HepG2 (cell line): ENCODE measurements around the gene CAMK2D. TPM values are rescaled to one million over a fixed set of nuclear protein-coding genes. Genes with fewer than 3 reads are reported as not detected.

Experiments used
- ATAC-seq: fragments of 200-7000 bp; cut with Tn5 transposase; 3 replicates; pipeline ENCODE4 v1.9.1; 2020; ENCODE audit warnings: mild to moderate bottlenecking, moderate library complexity
- BruUV-seq: library from RNA; stranded (reverse); fragments of 400-500 nt; replicated peaks from 2 replicates; lab custom pipeline; 2021; lab: Mats Ljungman, UMichigan
- CTCF ChIA-PET: fragments of 300-600 bp; formaldehyde crosslinking; extraction: SDS; loops from one replicate; lab custom pipeline; 2021; ENCODE audit warnings: low total read pairs, inconsistent platforms, low intra/inter-chr PET ratio; lab: Yijun Ruan, JAX
- POLR2A ChIA-PET: fragments of 350-600 bp; sonication (Branson Sonifier 250); formaldehyde crosslinking; loops from one replicate; lab custom pipeline; 2020; ENCODE audit warnings: antibody characterized with exemption, inconsistent platforms; lab: Yijun Ruan, JAX
- DNase-seq: peaks from one replicate; pipeline ENCODE4 v3.0.0-alpha.2; 2015; ENCODE audit warnings: low spot score
- FAIRE-seq: peaks from 3 replicates; lab custom pipeline; 2011; peaks lifted over from hg19 to GRCh38; lab: Jason Lieb, UNC
- H2AFZ ChIP-seq: one replicate; pipeline ENCODE4 v1.6.1; 2011; ENCODE audit warnings: low read length, inconsistent platforms
- H3K27ac ChIP-seq: fragments of 300-600 bp; 3 replicates; pipeline ENCODE4 v1.8.0; 2011; ENCODE audit warnings: mixed run types, mild to moderate bottlenecking, mixed read lengths, low read length, inconsistent platforms; ENCODE audit not compliant: insufficient read depth; ENCODE audit errors: extremely low read length
- H3K27me3 ChIP-seq, 2 experiments: fragments of 200-600 bp in 1 of 2; 2 replicates in 1 of 2; 3 replicates in 1 of 2; pipeline versions ENCODE4 v1.6.0 to v1.8.0; 2011; ENCODE audit warnings: low read length in 2 of 2, mild to moderate bottlenecking in 2 of 2, moderate library complexity in 2 of 2, inconsistent platforms in 1 of 2; ENCODE audit not compliant: insufficient read depth in 2 of 2, control insufficient read depth in 1 of 2
- H3K36me3 ChIP-seq, 2 experiments: fragments of 200-600 bp in 1 of 2; replicated peaks in 1 of 2; 2 replicates in 1 of 2; 3 replicates in 1 of 2; pipeline versions ENCODE4 v1.5.1 to v1.8.0; 2011; ENCODE audit warnings: low read length in 2 of 2, inconsistent platforms in 1 of 2; ENCODE audit not compliant: insufficient read depth in 2 of 2, control insufficient read depth in 1 of 2
- H3K4me1 ChIP-seq: 2 replicates; pipeline ENCODE4 v1.5.1; 2012; ENCODE audit warnings: low read length, inconsistent platforms; ENCODE audit not compliant: insufficient read depth
- H3K4me2 ChIP-seq: 2 replicates; pipeline ENCODE4 v1.6.0; 2011; ENCODE audit warnings: low read depth, low read length, inconsistent platforms
- H3K4me3 ChIP-seq, 3 experiments: fragments of 200-600 bp in 1 of 3; sonication (generic), shearing (Covaris generic) in 1 of 3; replicated peaks in 1 of 3; 2 replicates each; pipeline ENCODE4 v1.5.1; 2011 to 2016; ENCODE audit warnings: low read length in 3 of 3, inconsistent platforms in 2 of 3, low read depth in 2 of 3, mild to moderate bottlenecking in 2 of 3, control low read depth in 1 of 3, mixed read lengths in 1 of 3; ENCODE audit not compliant: insufficient read depth in 1 of 3
- H3K79me2 ChIP-seq: one replicate; pipeline ENCODE4 v1.6.1; 2011; ENCODE audit warnings: low read length, inconsistent platforms; ENCODE audit not compliant: insufficient read depth
- H3K9ac ChIP-seq: 2 replicates; pipeline ENCODE4 v1.6.0; 2011; ENCODE audit warnings: mild to moderate bottlenecking, low read depth, low read length, inconsistent platforms; ENCODE audit not compliant: insufficient read depth
- H3K9me3 ChIP-seq: 2 replicates; pipeline ENCODE4 v1.5.1; 2012; ENCODE audit warnings: mild to moderate bottlenecking, low read length
- H4K20me1 ChIP-seq: 2 replicates; pipeline ENCODE4 v1.6.0; 2011; ENCODE audit warnings: inconsistent platforms, mild to moderate bottlenecking, low read length, moderate library complexity; ENCODE audit not compliant: insufficient read depth
- ARID4A ChIP-seq: sonication (generic); formaldehyde crosslinking; IDR thresholded peaks from 2 replicates; pipeline ENCODE4 v1.5.0; 2020; ENCODE audit warnings: mild to moderate bottlenecking, missing genetic modification reagents, borderline replicate concordance
- CBX5 ChIP-seq: sonication (generic); formaldehyde crosslinking; IDR thresholded peaks from 2 replicates; pipeline ENCODE4 v1.4.0; 2020; ENCODE audit warnings: missing genetic modification reagents, borderline replicate concordance
- HDAC2 ChIP-seq: sonication (generic); formaldehyde crosslinking; IDR thresholded peaks from 2 replicates; pipeline ENCODE4 v1.4.0; 2020; ENCODE audit warnings: missing genetic modification reagents
- HNRNPK ChIP-seq: fragments of 200-400 bp; formaldehyde crosslinking; IDR thresholded peaks from 2 replicates; pipeline ENCODE4 v1.6.1; 2018; ENCODE audit warnings: low read length, low read depth, moderate library complexity, mild to moderate bottlenecking; ENCODE audit not compliant: poor library complexity, severe bottlenecking
- KMT2B ChIP-seq: IDR thresholded peaks from 2 replicates; pipeline ENCODE4 v1.6.1; 2016; ENCODE audit warnings: missing genetic modification reagents, missing compliant biosample characterization
- MBNL3 ChIP-seq: fragments of 250-450 bp; sonication (Bioruptor Pico); conservative IDR thresholded peaks from 2 replicates; pipeline ENCODE4 v1.8.0; 2022; ENCODE audit warnings: mild to moderate bottlenecking, inconsistent platforms
- NR2C2 ChIP-seq: sonication (generic); formaldehyde crosslinking; IDR thresholded peaks from 2 replicates; pipeline ENCODE4 v1.4.0; 2020; ENCODE audit warnings: missing genetic modification reagents, mild to moderate bottlenecking, moderate library complexity, borderline replicate concordance
- RNF2 ChIP-seq: fragments of 450-650 bp; conservative IDR thresholded peaks from 2 replicates; pipeline ENCODE4 v1.6.1; 2016; ENCODE audit warnings: low read depth
- RNF219 ChIP-seq: sonication (generic); formaldehyde crosslinking; IDR thresholded peaks from 2 replicates; pipeline ENCODE4 v1.5.0; 2020; ENCODE audit warnings: mild to moderate bottlenecking, missing genetic modification reagents
- RXRB ChIP-seq: IDR thresholded peaks from 2 replicates; pipeline ENCODE4 v1.6.1; 2016; ENCODE audit warnings: borderline replicate concordance, missing genetic modification reagents, missing compliant biosample characterization
- U2AF2 ChIP-seq: fragments of 200-400 bp; formaldehyde crosslinking; IDR thresholded peaks from 2 replicates; pipeline ENCODE4 v1.6.1; 2017; ENCODE audit warnings: low read depth, mild to moderate bottlenecking, low read length
- ZNF207 ChIP-seq: fragments of 450-650 bp; IDR thresholded peaks from 2 replicates; pipeline ENCODE4 v1.6.1; 2016; ENCODE audit warnings: antibody characterized with exemption, borderline replicate concordance
- ZNF331 ChIP-seq: sonication (generic); formaldehyde crosslinking; IDR thresholded peaks from 2 replicates; pipeline ENCODE4 v1.4.0; 2020; ENCODE audit warnings: missing genetic modification reagents
- ZNF451 ChIP-seq: sonication (generic); formaldehyde crosslinking; IDR thresholded peaks from 2 replicates; pipeline ENCODE4 v1.5.0; 2020; ENCODE audit warnings: mild to moderate bottlenecking, missing genetic modification reagents
- ZNF570 ChIP-seq: sonication (generic); formaldehyde crosslinking; IDR thresholded peaks from 2 replicates; pipeline ENCODE4 v1.4.0; 2020; ENCODE audit warnings: mild to moderate bottlenecking, missing genetic modification reagents, borderline replicate concordance
- ZNF597 ChIP-seq: sonication (generic); formaldehyde crosslinking; IDR thresholded peaks from 2 replicates; pipeline ENCODE4 v1.5.0; 2020; ENCODE audit warnings: missing genetic modification reagents
- ZNF619 ChIP-seq: sonication (generic); formaldehyde crosslinking; IDR thresholded peaks from 2 replicates; pipeline ENCODE4 v1.4.0; 2020; ENCODE audit warnings: mild to moderate bottlenecking, missing genetic modification reagents
- WGBS: methylation state at CpG from one replicate; pipeline ENCODE4 v1.1.6; 2017; ENCODE audit warnings: low lambda C conversion rate; 5-methylcytosine and 5-hydroxymethylcytosine counted together
- in situ Hi-C: cut with HindIII; loops from 2 replicates; pipeline ENCODE4 v1.10.0; 2017; ENCODE audit warnings: low pct_unique_long_range_greater_than_20kb; ENCODE audit not compliant: extremely low pct_ligation_motif_present
- intact Hi-C: fragments of 100-400 bp; cut with micrococcal nuclease; formaldehyde crosslinking; loops from one replicate; pipeline ENCODE4 v1.10.0; 2022; ENCODE audit not compliant: unreplicated experiment
- polyA plus RNA-seq, 8 experiments: library from polyadenylated mRNA; depleted of rRNA in 3 of 8; stranded (reverse) in 7 of 8; unstranded in 1 of 8; fragments of >200 nt; fragmentation: Illumina TruSeq in 4 of 8; extraction: Trizol in 4 of 8; gene quantifications; 2 replicates each; pipeline versions ENCODE4 v1.2.1 to v1.2.3, GENCODE V29; 2011 to 2016; ENCODE audit warnings: low read depth in 4 of 8, missing spikeins in 1 of 8, mixed read lengths in 1 of 8; ENCODE audit not compliant: insufficient read depth in 1 of 8
- total RNA-seq, 5 experiments: library from RNA; depleted of rRNA; stranded (reverse); fragments of >200 nt; fragmentation: Illumina TruSeq; extraction: Trizol; gene quantifications; 2 replicates each; pipeline ENCODE4 v1.2.3, GENCODE V29; 2016; ENCODE audit warnings: low read depth in 1 of 5

CAMK2D gene
- total and polyA plus RNA-seq, 2 of the 13 experiments (the other 11 are each of a cell fraction or from before 2014, with no cell fraction given) = 18.0 to 65.4 TPM

- TF ChIP-seq MBNL3 (no peak), ZNF451 (CRISPR knock-in tag) (no peak), ZNF331 (CRISPR knock-in tag) (no peak)
These were observed 15.1 kb upstream of the CAMK2D start (continued) for GRCh38 chr4:113776679-113777078.

DNA sequence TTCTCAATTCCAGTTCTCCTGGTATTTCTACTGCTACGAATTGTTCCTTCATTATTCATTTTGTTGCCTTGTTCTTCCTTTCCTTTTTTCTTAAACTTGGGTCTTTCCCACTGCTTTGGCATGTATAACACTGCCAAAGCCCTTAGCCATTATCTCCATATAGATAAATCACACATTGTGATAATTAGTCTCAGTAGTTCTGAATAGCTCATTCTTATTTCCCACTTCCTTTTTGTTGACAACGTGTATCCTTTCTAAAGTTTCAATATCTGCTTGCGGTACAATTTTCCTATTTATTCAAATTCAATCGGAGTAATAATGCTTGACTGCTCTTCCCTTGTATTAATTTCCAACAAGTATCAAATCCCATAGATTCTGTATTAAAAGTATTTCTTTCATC, 14.5 kb upstream of the CAMK2D start:
- H3K9me3 ChIP-seq = no peaks in the 10 kb centered on the region
- no peak overlapping the region for H3K4me2 ChIP-seq
- no peak for DNase-seq
- no peaks in the 10 kb centered on the region for H3K79me2 ChIP-seq
- no peak overlapping the region for H3K27ac ChIP-seq
- no peak overlapping the region for H3K4me3 ChIP-seq
- no peaks in the 10 kb centered on the region for H3K36me3 ChIP-seq
- H3K9ac ChIP-seq = no peak overlapping the region
- in situ Hi-C loops = no loop called here
- ChIA-PET POLR2A (no interaction called here), CTCF (no interaction called here)
- 27% methylated on average over 4 of the region's 4 CpGs for WGBS
- no peaks in the 10 kb centered on the region for H4K20me1 ChIP-seq
- intact Hi-C loops = no loop called here
- ATAC-seq = no peak
- H3K27me3 ChIP-seq = no peaks in the 10 kb centered on the region
- no peaks in the 10 kb centered on the region for H3K4me1 ChIP-seq
- no TSS peak for BruUV-seq
- no peak overlapping the region for H2AFZ ChIP-seq
- FAIRE-seq = no peak
- no peak for TF ChIP-seq ZNF619 (CRISPR knock-in tag)
- no peak for TF ChIP-seq ZNF597 (CRISPR knock-in tag)
- no peak for TF ChIP-seq U2AF2
- TF ChIP-seq HDAC2 (CRISPR knock-in tag) = no peak
- TF ChIP-seq CBX5 = no peak
- no peak for TF ChIP-seq ZNF570 (CRISPR knock-in tag)
- TF ChIP-seq ARID4A = no peak
- no peak for TF ChIP-seq ZNF207
- no peak for TF ChIP-seq RNF219 (CRISPR knock-in tag)
- no peak for TF ChIP-seq HNRNPK
- no peak for TF ChIP-seq KMT2B
- TF ChIP-seq RXRB (CRISPR knock-in tag) = no peak
- TF ChIP-seq NR2C2 (CRISPR knock-in tag) = no peak
- no peak for TF ChIP-seq RNF2
